Hepatocyte (in vitro differentiated cells): ENCODE data around the gene PIK3C2G. TPM values are rescaled to one million over a fixed set of nuclear protein-coding genes. Genes with fewer than 3 reads are reported as not detected.

ENCODE experiments used
- DNase-seq: peaks from one replicate; pipeline ENCODE4 v3.0.0-alpha.2; 2016; ENCODE audit warnings: low spot score
- H2AFZ ChIP-seq: fragments of 200-600 bp; sonication (generic); 2 replicates; pipeline ENCODE4 v1.6.0; 2016; ENCODE audit warnings: antibody characterized with exemption, mild to moderate bottlenecking
- H3K27ac ChIP-seq: fragments of 200-600 bp; sonication (generic); 2 replicates; pipeline ENCODE4 v1.5.1; 2016; ENCODE audit warnings: mild to moderate bottlenecking
- H3K27me3 ChIP-seq: fragments of 200-600 bp; sonication (generic); 2 replicates; pipeline ENCODE4 v1.6.1; 2016
- H3K36me3 ChIP-seq: fragments of 200-600 bp; sonication (generic); replicated peaks from 2 replicates; pipeline ENCODE4 v1.5.1; 2016; ENCODE audit warnings: low read depth; ENCODE audit not compliant: insufficient read depth
- H3K4me1 ChIP-seq: fragments of 200-600 bp; sonication (generic); 2 replicates; pipeline ENCODE4 v1.5.1; 2016; ENCODE audit warnings: mild to moderate bottlenecking, moderate library complexity; ENCODE audit not compliant: insufficient read depth
- H3K4me2 ChIP-seq: fragments of 200-600 bp; sonication (generic); 2 replicates; pipeline ENCODE4 v1.6.0; 2016
- H3K4me3 ChIP-seq: fragments of 200-600 bp; sonication (generic); 2 replicates; pipeline ENCODE4 v1.5.1; 2016; ENCODE audit warnings: mild to moderate bottlenecking
- H3K79me2 ChIP-seq: fragments of 200-600 bp; sonication (generic); 2 replicates; pipeline ENCODE4 v1.6.0; 2017; ENCODE audit warnings: mild to moderate bottlenecking
- H3K9me2 ChIP-seq: fragments of 200-600 bp; sonication (generic); replicated peaks from 2 replicates; pipeline ENCODE4 v1.6.0; 2017; ENCODE audit warnings: mild to moderate bottlenecking; ENCODE audit not compliant: insufficient read depth
- H3K9me3 ChIP-seq: fragments of 200-600 bp; sonication (generic); 2 replicates; pipeline ENCODE4 v1.5.1; 2016; ENCODE audit warnings: low read depth, mild to moderate bottlenecking
- H4K20me1 ChIP-seq: fragments of 200-600 bp; sonication (generic); 2 replicates; pipeline ENCODE4 v1.6.0; 2016; ENCODE audit warnings: mild to moderate bottlenecking; ENCODE audit not compliant: insufficient read depth, poor library complexity, severe bottlenecking
- EZH2 ChIP-seq: fragments of 200-600 bp; sonication (generic); IDR thresholded peaks from 2 replicates; pipeline ENCODE4 v1.6.1; 2016; ENCODE audit warnings: antibody characterized with exemption, mild to moderate bottlenecking, borderline replicate concordance
- EZH2phosphoT487 ChIP-seq: fragments of 200-600 bp; sonication (generic); IDR thresholded peaks from one replicate; pipeline ENCODE4 v1.6.1; 2018; ENCODE audit warnings: antibody characterized with exemption, mild to moderate bottlenecking, low read depth, moderate library complexity; ENCODE audit not compliant: unreplicated experiment, severe bottlenecking
- WGBS: methylation state at CpG from one replicate; pipeline ENCODE4 v1.1.6; 2016; ENCODE audit warnings: low lambda C conversion rate; ENCODE audit errors: missing lambda C conversion rate; 5-methylcytosine and 5-hydroxymethylcytosine counted together
- polyA plus RNA-seq: library from polyadenylated mRNA; unstranded; fragments of >200 nt; fragmentation: Nextera tagmentation; extraction: Ambion mirVana; gene quantifications from 2 replicates; pipeline ENCODE4 v1.2.1, GENCODE V29; 2016
- total RNA-seq: library from RNA; depleted of rRNA; stranded (reverse); fragments of >200 nt; gene quantifications from 2 replicates; pipeline ENCODE4 v1.2.3, GENCODE V29; 2014
- TF ChIP-seq, protein P1 (sequence below): fragments of 200-600 bp; sonication (generic); IDR thresholded peaks from 2 replicates; pipeline ENCODE4 v1.5.1; 2016; ENCODE audit warnings: antibody characterized with exemption, mild to moderate bottlenecking; ENCODE audit not compliant: poor library complexity

PIK3C2G gene
- total and polyA plus RNA-seq, 2 experiments from 2014 or later = 3.5 to 6.7 TPM

DNA sequence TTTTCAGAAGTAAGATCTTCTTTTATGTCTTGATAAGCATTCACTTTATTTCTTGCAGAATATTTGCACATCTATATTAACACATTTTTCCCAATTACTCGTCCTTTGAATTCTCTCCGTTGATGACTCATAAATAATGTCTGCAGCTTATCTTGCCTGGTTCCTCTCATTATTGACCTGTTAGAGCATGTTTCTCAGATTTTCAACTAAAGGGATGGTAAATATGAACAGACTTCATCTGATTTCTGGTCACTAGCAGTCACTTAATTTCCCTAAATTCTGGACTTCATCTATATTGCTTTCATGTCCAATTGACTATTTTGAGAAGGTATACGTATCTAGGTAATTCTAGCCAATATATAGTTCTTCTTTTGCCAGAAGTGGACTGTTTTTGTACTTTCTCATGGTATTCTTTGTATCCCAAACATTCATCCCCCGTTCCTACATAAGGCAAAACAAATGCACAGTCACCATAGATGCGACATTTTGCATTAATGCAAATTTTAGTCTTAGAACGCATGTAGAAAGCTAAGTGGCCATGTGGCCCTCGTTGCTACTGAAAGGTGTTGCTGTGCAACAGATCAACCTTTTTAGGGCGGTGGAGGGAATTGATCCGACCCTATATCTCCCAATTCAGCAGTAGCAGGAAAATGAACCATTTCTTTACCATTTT is 6.2 kb downstream of the PIK3C2G start:
- H3K27ac ChIP-seq = no peak overlapping the region
- no peaks in the 10 kb centered on the region for H3K36me3 ChIP-seq
- no peaks in the 10 kb centered on the region for H4K20me1 ChIP-seq
- no peaks in the 10 kb centered on the region for H3K79me2 ChIP-seq
- H3K4me3 ChIP-seq = no peak overlapping the region
- no peak for TF ChIP-seq EZH2
- no peaks in the 10 kb centered on the region for H3K9me3 ChIP-seq
- H3K4me1 ChIP-seq = no peaks in the 10 kb centered on the region
- no peaks in the 10 kb centered on the region for H3K27me3 ChIP-seq
- no peaks in the 10 kb centered on the region for H3K9me2 ChIP-seq
- no peak overlapping the region for H3K4me2 ChIP-seq
- 83% methylated on average over 9 of the region's 9 CpGs for WGBS
- no peak for DNase-seq
- H2AFZ ChIP-seq = no peak overlapping the region

DNA sequence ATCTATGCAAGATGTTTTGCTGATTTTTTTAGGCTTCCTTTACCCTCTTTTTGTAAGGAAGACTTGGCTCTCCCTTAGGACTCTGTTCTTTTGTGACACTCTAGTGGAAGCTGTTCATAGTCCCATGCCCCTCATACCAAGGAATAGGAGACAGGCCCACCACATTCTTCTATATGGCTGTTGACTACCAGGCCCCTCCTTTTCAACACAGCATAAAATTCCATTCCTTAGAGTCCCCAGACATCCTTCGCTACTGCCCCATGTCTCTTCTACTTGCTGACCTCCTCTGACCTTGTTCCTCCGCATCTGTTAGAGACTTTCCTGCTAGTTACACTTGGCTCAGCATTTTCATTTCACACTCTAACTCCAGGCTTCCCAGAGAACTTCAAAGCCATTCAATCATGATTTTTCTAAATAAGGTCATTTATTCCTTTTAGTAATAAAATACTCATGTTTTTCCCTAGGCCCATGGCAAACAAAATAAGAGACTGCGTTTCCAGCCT is 9.7 kb downstream of the PIK3C2G start:
- Histone ChIP-seq H3K27me3 (no peaks in the 10 kb centered on the region), H4K20me1 (no peaks in the 10 kb centered on the region), H3K4me2 (no peak overlapping the region), H3K9me3 (no peaks in the 10 kb centered on the region), H2AFZ (no peak overlapping the region), H3K9me2 (no peaks in the 10 kb centered on the region), H3K27ac (no peak overlapping the region), H3K4me3 (no peak overlapping the region), H3K36me3 (no peaks in the 10 kb centered on the region), H3K4me1 (no peaks in the 10 kb centered on the region), H3K79me2 (no peaks in the 10 kb centered on the region)
- DNase-seq = no peak
- TF ChIP-seq, protein P1, sequence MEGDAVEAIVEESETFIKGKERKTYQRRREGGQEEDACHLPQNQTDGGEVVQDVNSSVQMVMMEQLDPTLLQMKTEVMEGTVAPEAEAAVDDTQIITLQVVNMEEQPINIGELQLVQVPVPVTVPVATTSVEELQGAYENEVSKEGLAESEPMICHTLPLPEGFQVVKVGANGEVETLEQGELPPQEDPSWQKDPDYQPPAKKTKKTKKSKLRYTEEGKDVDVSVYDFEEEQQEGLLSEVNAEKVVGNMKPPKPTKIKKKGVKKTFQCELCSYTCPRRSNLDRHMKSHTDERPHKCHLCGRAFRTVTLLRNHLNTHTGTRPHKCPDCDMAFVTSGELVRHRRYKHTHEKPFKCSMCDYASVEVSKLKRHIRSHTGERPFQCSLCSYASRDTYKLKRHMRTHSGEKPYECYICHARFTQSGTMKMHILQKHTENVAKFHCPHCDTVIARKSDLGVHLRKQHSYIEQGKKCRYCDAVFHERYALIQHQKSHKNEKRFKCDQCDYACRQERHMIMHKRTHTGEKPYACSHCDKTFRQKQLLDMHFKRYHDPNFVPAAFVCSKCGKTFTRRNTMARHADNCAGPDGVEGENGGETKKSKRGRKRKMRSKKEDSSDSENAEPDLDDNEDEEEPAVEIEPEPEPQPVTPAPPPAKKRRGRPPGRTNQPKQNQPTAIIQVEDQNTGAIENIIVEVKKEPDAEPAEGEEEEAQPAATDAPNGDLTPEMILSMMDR = no peak
- 86% methylated on average over 3 of the region's 3 CpGs for WGBS

DNA sequence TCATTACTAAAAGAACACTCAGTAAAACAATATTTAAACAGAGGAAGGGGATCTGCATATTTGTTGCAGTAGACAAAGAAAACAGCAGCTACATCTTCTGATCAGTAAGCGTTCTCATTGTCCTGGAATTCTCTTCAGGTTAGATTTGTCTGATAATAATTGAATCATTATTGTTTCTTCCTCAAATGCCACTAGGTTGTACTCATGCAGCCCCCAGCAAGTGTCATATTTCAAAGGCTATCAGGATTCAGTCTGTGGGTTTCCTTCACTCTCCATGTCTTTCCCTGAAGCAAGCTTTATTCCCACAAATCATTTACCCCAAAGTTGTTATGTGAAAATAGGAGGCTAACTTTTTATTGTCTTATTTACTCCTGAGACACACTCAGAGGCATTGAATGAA is 14.7 kb downstream of the PIK3C2G start:
- Histone ChIP-seq H3K9me3 (no peaks in the 10 kb centered on the region), H3K9me2 (no peaks in the 10 kb centered on the region), H4K20me1 (no peaks in the 10 kb centered on the region), H3K27me3 (no peaks in the 10 kb centered on the region), H2AFZ (no peak overlapping the region), H3K4me3 (no peak overlapping the region), H3K4me1 (no peaks in the 10 kb centered on the region), H3K27ac (no peak overlapping the region), H3K4me2 (no peak overlapping the region), H3K36me3 (no peaks in the 10 kb centered on the region), H3K79me2 (no peaks in the 10 kb centered on the region)
- DNase-seq = no peak
- TF ChIP-seq, protein P1 = no peak
- no peak for TF ChIP-seq EZH2phosphoT487
- TF ChIP-seq EZH2 = no peak
- WGBS = 38% methylated on average over 1 of the region's 1 CpG

DNA sequence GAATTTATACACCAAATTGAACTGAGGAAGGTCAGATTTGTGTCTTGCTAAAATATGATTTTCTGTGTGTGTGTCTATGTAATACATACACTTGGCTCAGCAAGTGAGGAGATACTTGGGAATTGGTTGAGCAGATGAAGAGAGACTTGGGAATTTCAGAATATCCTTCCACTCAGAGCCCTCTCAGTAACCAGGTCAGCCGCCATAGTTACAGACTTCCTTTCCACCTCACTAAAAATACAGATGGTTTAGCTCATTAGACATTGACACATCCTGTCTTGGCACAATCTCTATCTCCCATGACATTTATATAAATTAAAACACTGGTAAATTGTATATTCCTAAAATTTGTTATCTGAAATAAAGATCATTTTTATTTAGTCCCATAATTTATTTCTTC is 15.9 kb downstream of the PIK3C2G start:
- H3K9me2 ChIP-seq = no peaks in the 10 kb centered on the region
- H3K4me3 ChIP-seq = no peak overlapping the region
- H3K4me1 ChIP-seq = no peaks in the 10 kb centered on the region
- H3K36me3 ChIP-seq = no peaks in the 10 kb centered on the region
- DNase-seq = no peak
- no peaks in the 10 kb centered on the region for H3K79me2 ChIP-seq
- H3K27ac ChIP-seq = no peak overlapping the region
- H2AFZ ChIP-seq = no peak overlapping the region
- no peaks in the 10 kb centered on the region for H3K27me3 ChIP-seq
- H4K20me1 ChIP-seq = no peaks in the 10 kb centered on the region
- no peak for TF ChIP-seq EZH2phosphoT487
- TF ChIP-seq, protein P1 = no peak
- no peak for TF ChIP-seq EZH2
- H3K4me2 ChIP-seq = no peak overlapping the region
- no peaks in the 10 kb centered on the region for H3K9me3 ChIP-seq
- WGBS = 0% methylated on average over 1 of the region's 1 CpG
